IPS-18c (cell line): ENCODE results near the gene COL20A1.
"Not testable (repeated sequence)": the region's sequence is repeated elsewhere in the genome, so short reads cannot be mapped to it uniquely, and the experiment has no call there.

Experiments
- H3K4me3 ChIP-seq: 2 replicates; pipeline ENCODE4 v1.7.0; 2013; ENCODE audit warnings: low read depth, mild to moderate bottlenecking, low read length, moderate library complexity; ENCODE audit not compliant: insufficient read depth
- H3K9me3 ChIP-seq: one replicate; pipeline ENCODE4 v1.6.1; 2013; ENCODE audit warnings: mild to moderate bottlenecking, low read length, moderate library complexity; ENCODE audit not compliant: control insufficient read depth, insufficient read depth

COL20A1 gene

GRCh38 chr20:63294536-63294900 is 1.5 kb downstream of the COL20A1 start:
- H3K4me3 ChIP-seq = no peak overlapping the region
- H3K9me3 ChIP-seq = no peaks in the 10 kb centered on the region

- Histone ChIP-seq H3K4me3 (no peak overlapping the region), H3K9me3 (no peaks in the 10 kb centered on the region)
Measured at GRCh38 chr20:63295018-63295417, 2.0 kb downstream of the COL20A1 start.

DNA sequence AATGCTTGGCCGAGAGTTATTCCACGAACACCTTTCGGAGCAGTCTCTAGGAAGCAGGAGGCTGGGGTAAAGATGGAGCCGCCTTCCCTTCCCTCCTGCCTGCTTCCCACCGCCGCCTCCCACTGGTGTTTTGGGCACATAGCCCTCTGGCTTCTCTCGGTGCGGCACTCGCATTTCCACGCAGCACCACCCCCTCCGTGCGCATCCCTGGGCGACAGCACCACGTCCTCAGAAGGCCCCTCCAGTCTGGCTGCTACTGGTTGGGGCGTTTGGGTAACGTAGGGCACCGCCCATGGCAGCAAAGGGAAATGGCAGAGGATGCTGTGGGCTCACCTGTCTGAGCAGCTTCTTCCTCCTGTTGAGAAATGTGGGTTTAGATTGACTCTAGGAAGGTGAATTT is 2.4 kb downstream of the COL20A1 start:
- H3K9me3 ChIP-seq = no peaks in the 10 kb centered on the region
- H3K4me3 ChIP-seq = no peak overlapping the region

DNA sequence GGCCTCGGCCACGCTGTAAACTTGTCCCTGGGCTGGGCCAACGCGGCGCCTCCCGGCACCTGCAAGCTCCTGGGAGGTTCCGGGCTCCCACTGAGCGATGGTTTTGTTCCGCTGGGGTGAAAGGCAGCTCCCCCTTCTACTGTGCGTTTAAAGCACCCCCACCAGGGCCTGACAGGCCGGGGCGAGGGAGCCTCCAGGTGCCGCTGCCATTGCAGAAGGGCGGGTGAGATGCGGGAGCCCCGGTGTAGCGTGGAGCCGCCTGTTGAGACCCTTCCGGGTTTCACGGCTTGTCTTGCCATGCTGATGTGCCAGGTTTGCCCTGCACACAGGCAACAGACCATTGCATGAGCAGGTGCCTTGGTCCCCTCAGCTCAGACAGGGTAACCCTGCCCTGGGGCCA is 2.9 kb downstream of the COL20A1 start:
- Histone ChIP-seq H3K4me3 (no peak overlapping the region), H3K9me3 (no peaks in the 10 kb centered on the region)

DNA sequence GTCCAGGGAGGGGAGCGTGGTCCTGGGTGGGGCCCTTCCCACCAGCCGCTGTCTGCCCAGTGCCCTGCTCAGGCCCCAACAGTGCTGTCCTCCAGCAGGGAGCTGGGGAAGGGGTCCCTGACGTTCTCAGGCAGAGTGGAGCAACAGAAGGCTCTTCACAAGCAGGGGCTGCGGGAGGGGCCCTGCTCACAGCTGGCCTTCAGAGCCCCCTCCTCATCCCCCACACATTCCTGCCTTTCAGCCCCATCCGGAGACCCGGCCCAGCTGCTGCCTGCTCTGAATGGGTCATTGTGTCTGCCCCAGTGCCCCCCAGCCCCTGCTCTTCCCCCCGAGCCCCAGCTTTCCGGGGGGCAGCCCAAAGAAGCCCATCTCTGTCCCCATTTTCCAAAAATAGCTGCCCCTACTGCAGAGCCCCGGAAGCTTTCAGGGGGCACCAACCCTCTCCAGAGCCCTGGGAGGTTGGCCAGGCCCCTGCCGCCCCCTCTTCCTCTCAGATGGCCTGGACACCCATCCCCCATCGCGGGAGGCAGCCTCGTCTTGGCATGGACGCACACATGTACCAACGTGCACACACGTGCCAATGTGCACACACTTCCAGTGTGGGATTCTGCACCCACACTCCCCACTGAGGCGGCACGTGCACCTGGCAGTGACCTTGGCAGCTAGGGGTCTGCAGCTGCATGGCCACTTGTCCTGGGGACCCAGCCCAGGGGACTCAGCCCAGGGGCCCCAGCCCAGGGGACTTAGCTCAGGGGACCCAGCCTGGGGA is 3.7 kb downstream of the COL20A1 start:
- H3K4me3 ChIP-seq = no peak overlapping the region; the same call in 1 of the 2 replicates
- no peaks in the 10 kb centered on the region for H3K9me3 ChIP-seq

- Histone ChIP-seq H3K4me3 (no peak overlapping the region), H3K9me3 (no peaks in the 10 kb centered on the region)
Measured at GRCh38 chr20:63297371-63297781, 4.4 kb downstream of the COL20A1 start.

- no peaks in the 10 kb centered on the region for H3K9me3 ChIP-seq
- no peak overlapping the region for H3K4me3 ChIP-seq
Measured at GRCh38 chr20:63297796-63298572, 5.0 kb downstream of the COL20A1 start.

DNA sequence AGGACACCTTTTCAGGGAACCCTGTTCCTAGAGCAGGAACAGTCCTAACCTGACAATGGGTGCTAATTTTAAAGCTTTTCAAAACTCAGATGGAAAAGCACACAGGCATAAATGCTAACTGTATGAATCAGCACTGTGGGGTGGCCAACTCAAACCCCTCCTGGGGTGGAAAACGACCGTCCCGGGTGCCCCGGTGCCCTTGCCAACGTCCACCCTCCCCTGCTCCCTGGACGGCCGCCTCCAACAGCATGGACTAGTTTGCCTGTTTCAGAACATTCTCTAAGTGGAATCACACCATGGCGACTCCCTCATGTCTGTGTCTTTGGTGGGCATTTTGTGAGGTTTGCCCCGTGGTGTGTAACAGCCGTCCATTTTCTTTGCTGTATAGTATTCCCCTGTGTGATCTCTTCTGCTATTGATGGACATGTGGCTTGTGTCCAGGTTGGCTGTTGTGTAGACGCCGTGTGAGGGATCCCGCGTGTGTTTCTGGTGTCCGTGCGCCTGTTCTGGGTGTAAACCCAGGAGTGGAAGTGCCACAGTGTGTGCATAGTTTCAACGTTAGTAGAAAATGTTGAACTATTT is 5.8 kb downstream of the COL20A1 start:
- no peak overlapping the region for H3K4me3 ChIP-seq
- H3K9me3 ChIP-seq = no peaks in the 10 kb centered on the region

DNA sequence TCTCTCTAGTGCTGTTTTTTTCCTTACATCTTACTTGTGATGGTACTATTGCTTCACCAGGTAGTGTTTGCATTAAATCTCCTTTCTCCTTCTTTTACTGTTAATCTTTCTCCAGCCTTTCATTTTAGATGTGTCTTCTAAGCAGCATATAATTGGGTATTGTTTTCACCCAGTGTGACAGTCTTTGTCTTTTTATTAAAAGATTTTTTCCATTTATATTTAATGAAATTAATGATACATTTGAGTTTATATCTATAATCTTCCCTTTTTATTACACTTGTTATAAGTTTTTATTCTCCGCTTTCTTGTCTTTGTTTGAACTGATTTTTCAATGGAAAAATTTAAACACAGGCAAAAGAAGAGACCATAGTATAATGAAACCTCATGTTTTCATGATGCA is 8.7 kb downstream of the COL20A1 start:
- H3K4me3 ChIP-seq = no peak overlapping the region
- H3K9me3 ChIP-seq = no peaks in the 10 kb centered on the region

GRCh38 chr20:63303095-63303666 is 10.2 kb downstream of the COL20A1 start:
- no peaks in the 10 kb centered on the region for H3K9me3 ChIP-seq
- H3K4me3 ChIP-seq = no peak overlapping the region

DNA sequence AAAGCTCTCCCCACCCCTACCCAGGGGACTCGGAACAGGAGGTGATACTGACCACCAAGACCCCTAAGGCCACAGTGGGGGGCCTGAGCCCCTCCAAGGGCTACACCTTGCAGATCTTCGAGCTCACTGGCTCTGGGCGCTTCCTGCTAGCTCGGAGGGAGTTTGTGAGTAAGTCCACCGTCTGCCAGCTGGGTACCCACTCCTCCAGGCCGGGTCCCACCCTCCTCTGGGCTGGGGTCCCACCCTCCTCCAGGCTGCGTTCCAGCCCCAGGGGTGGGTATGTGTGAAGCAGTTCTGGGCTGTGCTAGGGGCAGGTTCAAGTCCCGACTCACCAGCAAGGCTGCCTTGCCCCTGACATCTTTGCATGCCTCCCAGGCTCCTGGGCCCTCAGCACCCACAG is 12.4 kb downstream of the COL20A1 start:
- Histone ChIP-seq H3K9me3 (no peaks in the 10 kb centered on the region), H3K4me3 (no peak overlapping the region)

- H3K4me3 ChIP-seq = not testable (repeated sequence)
Measured at GRCh38 chr20:63305933-63306672, 13.1 kb downstream of the COL20A1 start.

DNA sequence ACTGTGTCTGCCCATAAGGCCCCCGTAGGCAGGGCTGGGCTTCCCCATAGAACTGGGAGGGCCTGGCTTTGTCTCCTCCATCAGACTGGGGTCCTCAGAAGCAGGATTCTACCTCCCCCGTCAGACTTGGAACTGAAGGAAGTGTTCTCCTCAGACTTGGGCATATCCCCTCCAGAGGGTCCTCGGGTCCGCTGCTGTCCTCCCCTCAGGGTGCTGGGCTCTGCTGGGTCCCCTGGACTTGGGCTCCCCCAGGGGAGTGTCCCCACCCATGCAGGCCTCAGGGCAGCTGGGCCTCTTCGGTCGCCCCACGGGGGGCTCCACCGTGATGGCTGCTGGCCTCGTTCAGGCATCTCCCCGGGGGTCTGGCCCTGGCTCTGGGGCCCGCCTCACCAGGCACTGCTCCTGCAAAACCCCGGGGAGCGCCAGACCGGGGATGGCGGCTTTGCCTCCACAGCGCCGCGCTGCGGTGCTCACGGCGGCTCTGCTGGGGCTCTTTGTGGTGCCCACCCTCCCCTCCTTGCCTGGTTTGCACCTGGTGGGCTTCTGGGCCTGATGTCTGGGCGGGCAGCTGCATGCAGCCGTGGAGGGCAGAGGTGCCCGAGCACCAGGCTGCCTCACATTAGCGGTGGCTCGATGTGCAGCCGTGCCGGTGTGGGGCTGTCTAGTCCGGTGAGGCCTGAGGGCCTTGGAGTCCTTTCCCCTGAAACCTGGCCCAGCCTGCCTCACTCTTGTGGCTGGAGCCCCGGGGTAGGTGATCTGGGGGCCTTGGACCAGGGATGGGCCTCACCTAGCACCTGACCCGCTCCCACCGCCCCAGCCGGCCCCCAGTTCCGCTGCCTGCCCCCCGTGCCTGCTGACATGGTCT is 13.9 kb downstream of the COL20A1 start:
- no peaks in the 10 kb centered on the region for H3K9me3 ChIP-seq

More at GRCh38 chr20:63305933-63306672, 13.1 kb downstream of the COL20A1 start:
- not testable (repeated sequence) for H3K9me3 ChIP-seq

DNA sequence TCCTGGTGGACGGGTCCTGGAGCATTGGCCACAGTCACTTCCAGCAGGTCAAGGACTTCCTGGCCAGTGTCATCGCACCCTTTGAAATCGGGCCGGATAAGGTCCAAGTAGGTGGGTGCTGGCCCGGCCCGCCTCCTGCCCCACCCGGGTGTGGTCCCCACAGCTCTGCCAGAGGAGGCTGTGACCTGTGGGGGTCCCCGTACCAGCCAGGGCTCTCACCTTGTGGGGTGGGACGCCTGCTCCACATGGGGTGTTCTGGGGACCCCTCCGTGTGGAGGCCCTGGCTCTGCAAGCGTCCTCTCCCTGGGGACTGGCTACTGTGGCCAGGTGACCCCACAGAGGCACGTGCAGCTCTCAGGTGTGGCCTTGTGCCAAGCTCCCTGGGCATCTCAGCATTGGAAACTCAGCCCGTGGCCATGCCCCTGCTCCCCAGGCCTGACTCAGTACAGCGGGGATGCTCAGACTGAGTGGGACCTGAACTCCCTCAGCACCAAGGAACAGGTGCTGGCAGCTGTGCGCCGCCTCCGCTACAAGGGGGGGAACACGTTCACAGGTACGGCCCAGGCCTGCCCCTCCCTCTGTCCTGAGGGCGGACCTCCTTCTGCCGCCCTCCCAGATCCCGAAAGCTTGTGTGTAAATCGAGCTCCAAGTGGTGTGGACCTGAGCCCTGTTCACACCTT is 14.7 kb downstream of the COL20A1 start:
- H3K4me3 ChIP-seq = no peak overlapping the region

More for the DNA sequence above, 13.9 kb downstream of the COL20A1 start:
- H3K4me3 ChIP-seq = no peak overlapping the region

DNA sequence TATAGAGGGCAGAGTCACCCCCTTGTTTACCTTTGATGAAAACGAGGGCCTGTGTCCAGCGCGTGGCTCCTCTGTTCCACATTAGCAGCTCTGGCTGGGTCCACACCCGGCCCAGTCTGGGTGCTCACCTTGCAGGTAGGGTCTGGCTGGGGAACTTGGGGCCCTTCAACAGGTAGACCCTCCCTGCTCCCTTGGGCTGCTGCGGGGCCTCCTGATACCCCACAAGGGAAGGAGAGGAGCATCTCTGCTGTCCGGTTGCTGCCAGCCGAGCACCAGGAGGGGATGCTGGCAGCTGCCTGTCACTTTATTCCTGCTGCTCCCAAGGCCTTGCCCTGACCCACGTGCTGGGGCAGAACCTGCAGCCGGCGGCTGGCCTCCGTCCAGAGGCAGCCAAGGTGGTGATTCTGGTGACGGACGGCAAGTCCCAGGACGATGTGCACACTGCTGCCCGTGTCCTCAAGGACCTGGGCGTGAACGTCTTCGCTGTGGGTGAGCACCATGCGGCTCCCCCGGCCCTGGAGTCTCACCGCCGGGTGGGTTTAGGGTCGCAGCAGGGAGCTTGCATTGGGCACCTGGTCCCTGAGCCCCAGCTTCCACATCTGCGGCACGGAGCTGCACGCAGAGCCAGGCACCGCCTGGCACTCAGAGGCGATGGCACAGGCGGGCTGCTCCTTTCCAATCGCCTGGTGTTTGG is 15.4 kb downstream of the COL20A1 start:
- H3K4me3 ChIP-seq = no peak overlapping the region
- no peaks in the 10 kb centered on the region for H3K9me3 ChIP-seq

More for the DNA sequence above, 14.7 kb downstream of the COL20A1 start:
- H3K9me3 ChIP-seq = no peaks in the 10 kb centered on the region
